H9 (cell line): ENCODE results near the gene MLKL. TPM values are rescaled to one million over a fixed set of nuclear protein-coding genes. Genes with fewer than 3 reads are reported as not detected.

ENCODE experiments used
- DNase-seq: peaks from one replicate; pipeline ENCODE4 v3.0.0-alpha.2; 2017
- H2AFZ ChIP-seq: one replicate; pipeline ENCODE4 v1.6.1; 2013; ENCODE audit warnings: mild to moderate bottlenecking, low read length, control low read depth, moderate library complexity
- H2AK5ac ChIP-seq: 2 replicates; pipeline ENCODE4 v1.6.1; 2013; ENCODE audit warnings: low read length, control low read depth, mixed read lengths; ENCODE audit not compliant: insufficient read length
- H2BK120ac ChIP-seq: one replicate; pipeline ENCODE4 v1.6.1; 2013; ENCODE audit warnings: low read depth, mild to moderate bottlenecking, low read length, control low read depth, inconsistent platforms; ENCODE audit not compliant: poor library complexity, severe bottlenecking
- H2BK12ac ChIP-seq: 2 replicates; pipeline ENCODE4 v1.6.1; 2013; ENCODE audit warnings: low read length, control low read depth, mixed read lengths, low read depth; ENCODE audit not compliant: insufficient read length
- H2BK15ac ChIP-seq: 2 replicates; pipeline ENCODE4 v1.6.1; 2013; ENCODE audit warnings: low read depth, low read length, control low read depth
- H2BK20ac ChIP-seq: one replicate; pipeline ENCODE4 v1.6.1; 2013; ENCODE audit warnings: low read depth, mild to moderate bottlenecking, low read length, control low read depth, inconsistent platforms; ENCODE audit not compliant: poor library complexity, severe bottlenecking
- H2BK5ac ChIP-seq: 2 replicates; pipeline ENCODE4 v1.6.1; 2013; ENCODE audit warnings: low read length, control low read depth, mixed read lengths; ENCODE audit not compliant: insufficient read length
- H3K14ac ChIP-seq: 2 replicates; pipeline ENCODE4 v1.6.1; 2013; ENCODE audit warnings: low read length, control low read depth; ENCODE audit not compliant: insufficient read depth
- H3K18ac ChIP-seq: 2 replicates; pipeline ENCODE4 v1.6.1; 2013; ENCODE audit warnings: low read depth, mild to moderate bottlenecking, mixed read lengths, low read length, control low read depth; ENCODE audit not compliant: insufficient read length
- H3K23ac ChIP-seq: 2 replicates; pipeline ENCODE4 v1.6.1; 2013; ENCODE audit warnings: low read length, control low read depth, mixed read lengths, low read depth; ENCODE audit not compliant: insufficient read length
- H3K23me2 ChIP-seq: 2 replicates; pipeline ENCODE4 v1.6.1; 2013; ENCODE audit warnings: low read depth, mild to moderate bottlenecking, mixed read lengths, low read length, control low read depth; ENCODE audit not compliant: insufficient read length, poor library complexity, severe bottlenecking
- H3K27ac ChIP-seq: 2 replicates; pipeline ENCODE4 v1.5.1; 2013; ENCODE audit warnings: low read length, control low read depth, mixed read lengths, low read depth; ENCODE audit not compliant: insufficient read length
- H3K27me3 ChIP-seq: 2 replicates; pipeline ENCODE4 v1.6.1; 2013; ENCODE audit warnings: low read length, control low read depth, inconsistent platforms; ENCODE audit not compliant: insufficient read depth
- H3K4ac ChIP-seq: 2 replicates; pipeline ENCODE4 v1.6.1; 2013; ENCODE audit warnings: low read depth, mild to moderate bottlenecking, control low read depth, inconsistent platforms, low read length, moderate library complexity
- H3K4me1 ChIP-seq: 2 replicates; pipeline ENCODE4 v1.6.1; 2013; ENCODE audit warnings: low read length, control low read depth, inconsistent platforms; ENCODE audit not compliant: insufficient read depth
- H3K4me2 ChIP-seq: 2 replicates; pipeline ENCODE4 v1.6.1; 2013; ENCODE audit warnings: low read length, control low read depth, mixed read lengths; ENCODE audit not compliant: insufficient read length, insufficient read depth
- H3K56ac ChIP-seq: 2 replicates; pipeline ENCODE4 v1.6.1; 2013; ENCODE audit warnings: low read depth, mild to moderate bottlenecking, mixed read lengths, low read length, control low read depth; ENCODE audit not compliant: insufficient read length
- H3K79me1 ChIP-seq: 2 replicates; pipeline ENCODE4 v1.6.1; 2013; ENCODE audit warnings: low read depth, mild to moderate bottlenecking, moderate library complexity, low read length, control low read depth, inconsistent platforms; ENCODE audit not compliant: insufficient read depth, poor library complexity, severe bottlenecking
- H3K79me2 ChIP-seq: 2 replicates; pipeline ENCODE4 v1.6.1; 2013; ENCODE audit warnings: low read length, control low read depth, inconsistent platforms; ENCODE audit not compliant: insufficient read depth
- H3K9ac ChIP-seq: 2 replicates; pipeline ENCODE4 v1.6.1; 2013; ENCODE audit warnings: low read length, control low read depth, mixed read lengths; ENCODE audit not compliant: insufficient read length; ENCODE audit errors: extremely low read depth
- H3K9me3 ChIP-seq: one replicate; pipeline ENCODE4 v1.6.1; 2013; ENCODE audit warnings: low read depth, low read length, inconsistent platforms; ENCODE audit not compliant: control insufficient read depth
- H3T11ph ChIP-seq: one replicate; pipeline ENCODE4 v1.6.1; 2013; ENCODE audit warnings: mild to moderate bottlenecking, low read length, control low read depth, inconsistent platforms
- H4K20me1 ChIP-seq: one replicate; pipeline ENCODE4 v1.6.1; 2013; ENCODE audit not compliant: control insufficient read depth, insufficient read length, insufficient read depth
- H4K5ac ChIP-seq: 2 replicates; pipeline ENCODE4 v1.6.1; 2013; ENCODE audit warnings: low read depth, mild to moderate bottlenecking, mixed read lengths, low read length, control low read depth; ENCODE audit not compliant: insufficient read length
- H4K8ac ChIP-seq: replicated peaks from 2 replicates; pipeline ENCODE4 v1.6.1; 2013; ENCODE audit warnings: low read length, control low read depth, mixed read lengths, low read depth; ENCODE audit not compliant: insufficient read length
- H4K91ac ChIP-seq: 2 replicates; pipeline ENCODE4 v1.6.1; 2013; ENCODE audit warnings: low read depth, mild to moderate bottlenecking, moderate library complexity, mixed read lengths, low read length, control low read depth; ENCODE audit not compliant: insufficient read length
- H3K27ac Mint-ChIP-seq, 3 experiments: 2 replicates in 2 of 3; 3 replicates in 1 of 3; pipeline ENCODE4 v1.8.0; 2020 to 2021; ENCODE audit warnings: mixed read lengths in 3 of 3, mild to moderate bottlenecking in 1 of 3, moderate library complexity in 1 of 3
- H3K27me3 Mint-ChIP-seq: 2 replicates; pipeline ENCODE4 v1.8.0; 2021; ENCODE audit warnings: low read depth, mild to moderate bottlenecking, moderate library complexity, mixed read lengths
- H3K36me3 Mint-ChIP-seq, 3 experiments: 2 replicates in 2 of 3; 3 replicates in 1 of 3; pipeline ENCODE4 v1.8.0; 2020 to 2021; ENCODE audit warnings: low read depth in 3 of 3, mixed read lengths in 3 of 3; ENCODE audit not compliant: insufficient read depth in 1 of 3
- H3K4me1 Mint-ChIP-seq, 2 experiments: 2 replicates each; pipeline ENCODE4 v1.8.0; 2020; ENCODE audit warnings: mixed read lengths in 2 of 2
- H3K4me3 Mint-ChIP-seq, 2 experiments: 2 replicates in 1 of 2; 3 replicates in 1 of 2; pipeline ENCODE4 v1.8.0; 2020 to 2021; ENCODE audit warnings: mild to moderate bottlenecking in 2 of 2, mixed read lengths in 2 of 2, moderate library complexity in 1 of 2
- H3K9me3 Mint-ChIP-seq, 2 experiments: 2 replicates in 1 of 2; 3 replicates in 1 of 2; pipeline ENCODE4 v1.8.0; 2020; ENCODE audit warnings: mild to moderate bottlenecking in 2 of 2, mixed read lengths in 2 of 2, moderate library complexity in 1 of 2
- CTCF ChIP-seq: fragments of 200-600 bp; sonication (generic); conservative IDR thresholded peaks from 3 replicates; pipeline ENCODE4 v1.8.0; 2021; ENCODE audit warnings: antibody characterized with exemption, mild to moderate bottlenecking
- WGBS: extraction: QIAGEN DNeasy Blood & Tissue Kit; methylation state at CpG from one replicate; pipeline ENCODE4 v1.1.7; 2013; ENCODE audit warnings: missing lambda C conversion rate, low lambda C conversion rate, mixed read lengths; ENCODE audit not compliant: insufficient read length; ENCODE audit errors: extremely low coverage; 5-methylcytosine and 5-hydroxymethylcytosine counted together
- total RNA-seq: library from RNA; stranded (reverse); gene quantifications from 2 replicates; pipeline ENCODE4 v1.2.1, GENCODE V29; 2021

Gene MLKL
- total RNA-seq, 1 experiment from 2014 or later: 0.37 TPM

GRCh38 chr16:74749291-74750055 is 48.8 kb upstream of the MLKL start:
- Mint-ChIP-seq H3K36me3 (peaks cover 0 to 4% (median 0%) of the 10 kb centered on the region in 3 experiments; a peak in 2 of 7 replicates), H3K27ac (peak overlapping the region in 2 of 3 experiments; percentile 77 to 84; a peak in 3 of 7 replicates), H3K4me3 (peak overlapping the region; percentile 8 to 29; a peak in 2 of 5 replicates), H3K27me3 (no peaks in the 10 kb centered on the region; the same call in 1 of the 2 replicates), H3K4me1 (peaks cover 21 to 32% of the 10 kb centered on the region in 2 experiments), H3K9me3 (peaks cover 0 to 1% of the 10 kb centered on the region in 2 experiments; a peak in 1 of 5 replicates)
- Histone ChIP-seq H2BK5ac (no peak overlapping the region), H3K4me2 (no peak overlapping the region), H2BK120ac (no peak overlapping the region), H3K79me2 (no peaks in the 10 kb centered on the region), H3K23ac (no peak overlapping the region), H2BK15ac (no peak overlapping the region), H3K23me2 (peaks cover 4% of the 10 kb centered on the region), H3K14ac (peak overlapping the region; percentile 23; the same call in 1 of the 2 replicates), H4K91ac (no peak overlapping the region), H3K27ac (no peak overlapping the region), H2AFZ (no peak overlapping the region), H3T11ph (no peak overlapping the region), H3K4ac (no peak overlapping the region), H2BK20ac (no peak overlapping the region), H3K27me3 (no peaks in the 10 kb centered on the region), H3K79me1 (no peaks in the 10 kb centered on the region), H3K9me3 (no peaks in the 10 kb centered on the region), H3K4me1 (peaks cover 2% of the 10 kb centered on the region; the same call in 1 of the 2 replicates), H4K5ac (no peak overlapping the region), H4K8ac (no peak overlapping the region), H4K20me1 (no peaks in the 10 kb centered on the region), H3K18ac (peak overlapping the region; percentile 35), H2BK12ac (no peak overlapping the region), H3K9ac (no peak overlapping the region), H2AK5ac (no peak overlapping the region), H3K56ac (no peak overlapping the region)
- DNase-seq: peak; percentile 57
- TF ChIP-seq CTCF: no peak
- no CpG with 5 or more reads among the region's 20 CpGs for WGBS
